HG02938 (cell line): ENCODE data around the gene FAM171A2.

Experiments
- ATAC-seq: cut with Tn5 transposase; IDR thresholded peaks from one replicate; pipeline ENCODE4 v1.9.1; 2021; ENCODE audit warnings: mild to moderate bottlenecking, moderate library complexity; ENCODE audit not compliant: unreplicated experiment

Gene FAM171A2

DNA sequence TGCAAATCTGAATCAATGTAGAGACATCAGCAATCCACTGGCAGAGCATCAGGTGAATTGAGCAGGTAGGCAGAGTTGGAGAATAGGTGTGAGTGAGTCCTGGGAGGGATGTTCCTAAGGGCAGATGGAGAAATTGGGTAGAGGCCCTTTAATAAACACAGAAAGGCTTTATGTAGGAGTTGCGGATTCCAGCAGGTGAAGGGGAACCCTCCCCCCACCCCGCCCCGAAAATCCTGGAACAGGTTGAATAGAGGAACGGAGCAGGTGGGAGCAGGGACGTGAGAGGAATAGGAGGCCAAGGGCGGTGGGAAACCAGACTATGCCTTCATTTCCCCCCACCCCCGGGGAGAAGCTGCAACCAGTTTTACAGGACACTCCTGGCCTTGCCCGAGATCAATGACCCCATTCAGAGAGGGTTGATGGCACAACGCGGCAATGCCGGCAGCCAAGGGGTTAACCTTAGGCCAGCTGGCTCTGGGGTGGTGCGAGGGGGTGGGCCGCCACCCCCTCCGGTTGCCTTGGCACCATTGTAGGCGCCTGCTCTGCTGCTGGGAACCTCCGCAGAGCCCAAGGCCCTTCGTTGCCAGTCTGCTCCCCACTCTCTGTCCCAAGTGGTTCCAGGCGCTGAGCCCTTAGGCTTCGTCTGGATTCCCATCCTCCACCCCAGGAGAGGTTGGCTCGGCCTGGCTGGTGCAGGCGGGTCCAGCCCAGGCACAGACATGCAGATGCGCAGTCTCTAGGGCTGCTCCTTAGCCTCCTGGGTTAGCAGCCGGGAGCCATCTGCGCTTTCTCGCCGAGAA is 56.1 kb downstream of the FAM171A2 start:
- ATAC-seq: no peak

- no peak for ATAC-seq
These were observed 59.0 kb downstream of the FAM171A2 start for GRCh38 chr17:44304651-44305050.
